Daoy (cell line): ENCODE data around the gene DYNC1I1. TPM values are rescaled to one million over a fixed set of nuclear protein-coding genes. Genes with fewer than 3 reads are reported as not detected.

Experiments
- DNase-seq: peaks from one replicate; pipeline ENCODE4 v3.0.0-alpha.2; 2015; ENCODE audit warnings: low read depth
- total RNA-seq: library from RNA; depleted of rRNA; stranded (reverse); fragments of >200 nt; shearing (Covaris generic); gene quantifications from 2 replicates; pipeline ENCODE4 v1.2.3, GENCODE V29; 2014

DYNC1I1 gene
- total RNA-seq, 1 experiment from 2014 or later: 5.0 TPM

DNA sequence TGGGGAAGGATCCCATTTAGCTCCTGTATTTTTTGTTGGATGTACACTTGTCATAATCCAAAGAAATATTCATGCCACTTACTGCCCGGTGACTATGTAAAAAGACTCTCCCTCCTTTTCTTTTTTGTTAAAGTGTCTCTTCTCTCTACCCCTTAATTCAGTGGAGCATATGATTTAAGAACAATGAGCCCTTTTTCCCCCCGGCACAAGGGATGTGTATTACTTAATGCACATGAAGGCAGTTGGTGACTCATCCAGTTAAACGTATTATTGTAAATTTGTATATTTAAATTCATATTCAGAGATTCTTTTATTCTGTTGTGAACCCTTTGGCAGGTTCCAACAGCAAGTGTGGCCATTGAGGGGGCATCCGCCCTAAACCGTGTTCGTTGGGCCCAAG lies 307.7 kb downstream of the DYNC1I1 start:
- no peak for DNase-seq

DNA sequence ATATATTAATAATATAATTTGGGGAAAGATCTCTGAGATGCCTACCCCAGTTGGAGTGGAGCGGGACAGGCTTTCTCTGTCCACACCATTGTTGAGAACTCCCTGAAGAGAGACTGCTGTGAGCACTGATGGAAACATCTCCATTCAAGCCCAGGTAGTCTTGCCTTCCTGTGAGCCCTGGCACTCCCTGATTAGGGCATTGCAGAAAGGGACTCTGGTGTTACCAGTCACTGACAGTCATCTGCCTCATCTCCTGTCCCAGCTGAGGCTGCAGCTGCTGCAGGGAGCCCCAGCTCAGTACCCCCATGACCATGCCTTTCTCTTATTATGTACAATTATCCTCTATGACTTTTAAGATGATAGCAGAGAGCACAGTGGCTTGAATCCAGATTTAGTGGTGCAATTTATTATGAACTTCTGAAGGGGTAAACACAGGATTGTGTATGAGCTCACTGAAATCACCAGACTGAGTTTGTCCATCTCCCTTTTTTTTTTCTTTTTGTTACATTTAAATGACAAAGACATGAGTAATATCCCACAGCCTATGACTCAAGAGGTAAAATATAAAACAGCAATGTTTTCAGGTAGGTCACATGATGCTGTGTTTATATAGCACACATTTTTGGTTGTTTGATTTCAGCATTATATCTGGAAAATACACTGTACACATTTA lies 312.7 kb downstream of the DYNC1I1 start:
- DNase-seq: peak; percentile 30

DNA sequence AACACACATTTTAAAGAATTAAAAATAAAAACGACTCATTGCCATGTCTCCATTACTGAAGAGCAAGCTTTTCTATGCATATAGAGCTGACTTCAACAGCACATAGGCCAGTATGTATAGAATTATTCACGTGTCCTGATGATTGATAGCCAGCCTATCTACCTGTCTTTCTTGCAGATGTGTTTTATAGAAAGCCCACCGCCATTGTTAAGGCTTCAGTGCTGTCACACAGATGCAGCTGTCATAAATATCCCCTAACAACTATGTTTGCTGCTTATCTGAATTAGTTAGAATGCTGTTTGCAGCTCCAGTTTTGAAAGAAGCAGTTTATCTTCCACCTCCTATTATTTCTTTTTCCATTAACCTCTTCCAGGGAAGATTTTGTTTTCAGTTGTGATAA lies 313.6 kb downstream of the DYNC1I1 start:
- no peak for DNase-seq

DNA sequence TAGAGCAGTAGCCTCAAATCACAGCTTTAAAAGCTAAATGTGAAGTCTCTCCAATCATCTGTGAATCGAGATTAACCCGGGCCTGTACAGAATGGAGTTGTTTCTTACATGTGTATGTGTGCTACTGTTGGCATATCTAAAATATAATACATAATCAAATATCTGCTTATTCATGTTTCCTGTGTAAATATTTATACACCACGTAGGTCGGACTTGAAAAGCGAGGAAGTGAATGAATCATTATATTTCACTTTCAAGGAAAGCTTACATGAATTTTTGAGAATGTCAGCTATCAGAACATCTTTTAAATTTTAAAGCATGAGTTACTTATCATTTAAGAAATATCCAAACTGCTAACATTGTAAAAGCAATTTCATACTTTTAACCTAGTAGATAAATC lies 316.2 kb downstream of the DYNC1I1 start:
- DNase-seq: no peak

DNA sequence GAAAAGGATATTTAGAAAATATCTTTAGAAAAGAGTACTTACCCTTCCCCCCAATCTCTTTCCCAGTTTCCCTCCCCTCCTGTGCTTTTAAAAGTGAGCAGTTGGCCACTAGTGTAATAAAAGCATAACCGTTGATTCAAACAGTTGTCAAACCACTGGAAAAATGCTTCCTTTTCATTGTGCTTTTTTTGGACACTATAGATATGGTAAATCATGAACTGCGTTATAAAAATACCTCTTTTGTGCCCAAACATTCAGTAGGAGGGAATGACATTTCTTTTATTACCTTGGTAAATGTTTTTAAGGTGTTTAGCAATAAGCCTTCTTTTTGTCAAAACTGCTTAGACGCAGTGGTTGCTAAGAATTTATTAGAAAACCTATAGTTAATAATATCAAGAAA lies 317.2 kb downstream of the DYNC1I1 start:
- DNase-seq: no peak

DNA sequence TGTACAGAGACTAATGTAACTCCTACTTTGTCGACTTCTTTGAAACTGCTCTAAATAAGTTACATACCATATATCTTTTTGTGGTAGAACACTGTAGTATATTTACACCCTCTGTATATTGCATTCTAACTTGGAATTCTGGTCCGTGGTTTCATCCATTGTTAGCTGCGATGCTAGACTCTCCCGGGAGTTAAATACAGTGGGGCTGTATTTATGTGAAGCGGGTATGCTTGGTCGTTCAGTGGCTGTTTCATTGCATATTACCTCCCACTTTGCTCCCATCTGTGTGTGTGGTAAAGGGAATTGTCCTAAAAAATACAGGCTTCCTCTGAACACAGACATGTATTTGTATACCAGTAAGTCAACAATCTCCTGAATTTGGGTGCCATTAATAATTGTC lies 318.4 kb downstream of the DYNC1I1 start:
- no peak for DNase-seq

DNA sequence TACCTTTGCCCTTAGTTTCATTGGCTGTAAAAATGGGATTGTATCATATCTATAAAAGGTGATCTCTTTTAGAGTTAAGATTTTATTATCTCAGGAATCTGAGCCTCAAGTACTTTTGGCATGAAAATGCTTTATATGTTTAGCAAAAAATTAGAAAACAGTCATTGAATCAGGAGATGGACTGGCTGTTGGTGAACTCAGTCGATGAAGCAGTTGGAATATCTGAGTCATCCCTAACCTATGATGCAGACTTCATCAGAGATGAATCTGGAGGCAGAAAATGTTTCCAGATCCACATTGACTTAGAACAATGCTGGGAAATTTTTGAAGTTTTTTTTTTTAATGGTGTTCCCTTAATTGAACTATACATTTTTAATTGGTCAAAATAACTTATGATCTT lies 321.1 kb downstream of the DYNC1I1 start:
- DNase-seq: peak; percentile 36

DNA sequence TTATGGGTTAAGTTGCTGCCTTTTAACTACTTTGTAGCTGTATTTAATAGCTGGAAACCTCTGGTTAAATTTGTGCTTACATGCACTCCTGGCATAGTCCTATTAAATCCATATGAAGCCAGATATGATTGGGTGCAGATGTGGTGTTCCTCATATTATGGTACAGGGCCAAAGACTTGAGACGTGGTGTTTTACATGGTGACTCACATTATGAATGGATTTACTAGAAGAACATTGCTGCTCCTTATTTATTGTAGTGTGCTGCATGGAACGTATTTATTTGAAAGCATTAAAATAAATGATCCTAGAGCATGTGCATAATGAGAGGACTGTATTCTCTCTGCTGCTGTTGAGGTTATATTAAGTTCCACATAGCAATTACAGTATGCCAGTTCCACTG lies 325.5 kb downstream of the DYNC1I1 start:
- DNase-seq: no peak

DNA sequence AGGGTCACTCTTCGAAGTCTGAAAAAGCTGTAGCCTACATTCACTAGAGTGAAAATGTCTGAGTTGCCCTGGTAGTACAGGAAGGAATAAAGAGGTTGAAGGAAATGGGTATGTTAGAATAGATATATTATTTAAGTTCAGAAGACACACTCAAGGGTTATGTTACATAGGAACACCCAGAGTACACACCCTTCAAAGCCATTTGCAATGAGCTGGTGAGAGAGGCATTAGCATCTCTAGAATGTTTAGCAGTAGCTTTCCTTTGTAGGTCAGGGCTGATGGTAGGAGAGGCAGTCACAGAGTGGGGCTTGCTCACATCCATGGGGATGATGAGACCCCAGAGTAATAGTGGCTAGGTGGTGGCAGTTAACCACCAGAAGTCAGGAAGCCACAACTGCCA lies 328.4 kb downstream of the DYNC1I1 start:
- DNase-seq: no peak

DNA sequence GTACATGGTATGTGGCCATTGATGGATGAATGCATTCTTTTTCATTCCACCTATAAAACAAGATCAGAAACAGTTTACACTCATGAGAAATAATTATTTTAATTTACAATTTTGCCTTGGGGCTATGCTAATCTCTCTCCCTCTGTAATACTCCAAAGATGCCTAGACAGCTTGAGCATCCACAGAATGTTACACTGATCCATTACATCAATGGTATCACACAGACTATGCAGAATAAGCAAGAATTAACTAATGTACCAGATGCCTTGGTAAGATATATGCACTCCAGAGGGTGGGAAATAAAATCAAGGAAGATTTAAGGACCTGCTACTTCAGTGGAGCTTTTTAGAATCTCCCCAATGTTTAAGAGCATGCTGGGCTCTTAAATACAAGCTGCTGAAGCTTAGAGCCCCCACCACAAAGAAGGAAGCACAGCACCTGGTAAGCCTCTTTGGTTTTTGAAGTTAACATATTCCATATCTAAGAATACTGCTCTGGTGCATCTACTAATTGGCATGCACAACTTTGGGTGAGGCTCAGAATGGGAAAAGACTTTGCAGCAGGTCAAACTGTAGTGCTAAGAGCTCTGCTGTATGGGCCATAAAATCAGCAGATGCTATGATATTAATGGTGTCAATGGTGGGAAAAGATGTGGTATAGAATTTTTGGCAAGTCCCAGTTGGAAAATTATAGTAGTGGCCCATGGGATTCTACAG lies 329.9 kb downstream of the DYNC1I1 start:
- DNase-seq: no peak

DNA sequence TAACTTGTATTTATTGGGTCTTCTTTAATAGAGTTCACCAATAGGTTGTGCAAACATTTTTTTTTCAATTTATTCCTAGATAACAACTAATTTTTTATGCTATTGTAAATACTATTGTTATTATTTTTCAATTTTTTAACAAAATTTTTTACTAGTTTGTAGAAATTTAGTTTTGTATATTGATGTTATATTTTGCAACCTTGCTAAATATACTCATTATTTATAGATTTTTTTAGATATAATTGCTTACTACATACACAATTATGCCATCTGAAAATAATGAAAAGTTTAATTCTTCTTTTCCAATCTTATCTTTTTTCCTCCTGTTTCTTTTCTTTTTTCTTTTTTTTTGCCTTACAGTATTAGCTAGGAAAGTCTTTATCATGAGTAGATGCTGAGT lies 332.6 kb downstream of the DYNC1I1 start:
- no peak for DNase-seq

DNA sequence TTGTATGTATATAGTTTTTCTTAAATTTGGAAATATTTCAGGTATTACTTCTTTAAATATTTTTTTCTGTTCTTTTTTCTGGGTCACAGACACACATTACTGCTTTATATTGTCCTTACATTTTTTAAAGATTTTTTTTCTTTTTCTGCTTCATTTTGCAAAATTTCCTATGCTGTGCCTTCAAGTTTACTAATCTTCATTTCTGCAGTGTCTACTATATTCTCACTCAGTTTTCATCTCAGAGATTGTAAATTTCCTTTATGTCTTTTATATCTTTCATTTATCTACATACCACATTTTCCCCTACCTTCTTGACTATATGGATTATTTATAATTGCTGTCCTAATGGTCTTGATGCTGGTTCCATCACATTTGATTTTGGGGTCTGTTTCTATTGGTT lies 339.1 kb downstream of the DYNC1I1 start:
- no peak for DNase-seq

DNA sequence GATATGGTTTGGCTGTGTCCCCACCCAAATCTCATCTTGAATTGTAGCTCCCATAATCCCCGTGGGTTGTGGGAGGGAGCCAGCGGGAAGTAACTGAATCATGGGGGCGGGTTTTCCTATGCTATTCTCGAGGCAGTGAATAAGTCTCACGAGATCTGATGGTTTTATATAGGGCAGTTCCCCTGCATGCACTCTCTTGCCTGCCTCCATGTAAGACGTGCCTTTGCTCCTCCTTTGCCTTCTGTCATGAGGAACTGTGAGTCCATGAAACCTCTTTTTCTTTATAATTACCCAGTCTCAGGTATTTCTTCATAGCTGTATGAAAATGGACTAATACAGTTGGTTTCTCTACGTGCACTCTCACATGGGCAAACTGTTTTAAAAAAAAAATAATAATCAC lies 341.8 kb downstream of the DYNC1I1 start:
- DNase-seq: no peak

DNA sequence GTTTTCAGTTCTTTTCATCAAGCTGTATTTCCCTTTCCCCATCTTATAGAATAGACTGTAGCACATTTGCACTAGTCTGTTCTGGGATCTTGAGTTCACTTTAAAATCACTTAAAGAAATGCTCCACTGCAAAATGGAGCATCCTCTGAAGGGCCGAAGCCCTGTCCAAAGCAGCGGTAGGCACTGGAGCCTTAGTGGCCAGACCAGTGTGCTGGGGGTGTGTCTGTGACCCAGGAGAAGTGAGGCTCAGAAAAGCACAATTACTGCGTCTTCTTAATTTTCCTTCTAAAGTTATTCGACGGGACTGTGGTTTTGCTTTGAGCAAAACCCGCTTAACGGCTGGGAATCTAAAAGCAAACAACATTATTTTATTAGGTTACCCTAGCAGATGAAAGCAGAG lies 343.8 kb downstream of the DYNC1I1 start:
- no peak for DNase-seq

DNA sequence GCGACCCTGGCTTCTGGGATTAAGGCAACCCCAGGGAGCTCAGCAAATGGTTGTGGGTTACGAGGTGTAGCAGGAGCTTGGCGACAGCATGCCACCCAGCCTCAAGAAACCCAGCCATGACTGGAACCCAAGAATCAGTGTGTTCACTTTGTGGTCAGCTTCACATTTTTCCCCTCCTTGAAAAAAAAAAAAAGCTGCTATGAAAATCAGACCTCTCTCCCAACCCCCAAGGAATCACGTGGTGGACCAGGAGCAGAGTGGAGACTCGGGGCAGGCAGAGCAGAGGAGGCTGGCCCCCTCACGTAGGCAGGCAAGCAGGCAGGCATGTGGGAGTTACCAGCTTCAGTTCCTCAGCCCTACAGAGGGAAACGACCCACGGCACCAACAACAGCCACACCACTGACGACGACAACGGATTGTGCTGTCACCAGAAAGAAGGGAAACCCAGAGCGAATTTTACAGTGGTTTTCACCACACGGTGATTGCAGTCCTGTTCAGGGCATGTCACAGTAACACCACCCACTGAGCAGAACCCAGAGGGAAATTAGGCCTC lies 346.2 kb downstream of the DYNC1I1 start:
- DNase-seq: no peak

DNA sequence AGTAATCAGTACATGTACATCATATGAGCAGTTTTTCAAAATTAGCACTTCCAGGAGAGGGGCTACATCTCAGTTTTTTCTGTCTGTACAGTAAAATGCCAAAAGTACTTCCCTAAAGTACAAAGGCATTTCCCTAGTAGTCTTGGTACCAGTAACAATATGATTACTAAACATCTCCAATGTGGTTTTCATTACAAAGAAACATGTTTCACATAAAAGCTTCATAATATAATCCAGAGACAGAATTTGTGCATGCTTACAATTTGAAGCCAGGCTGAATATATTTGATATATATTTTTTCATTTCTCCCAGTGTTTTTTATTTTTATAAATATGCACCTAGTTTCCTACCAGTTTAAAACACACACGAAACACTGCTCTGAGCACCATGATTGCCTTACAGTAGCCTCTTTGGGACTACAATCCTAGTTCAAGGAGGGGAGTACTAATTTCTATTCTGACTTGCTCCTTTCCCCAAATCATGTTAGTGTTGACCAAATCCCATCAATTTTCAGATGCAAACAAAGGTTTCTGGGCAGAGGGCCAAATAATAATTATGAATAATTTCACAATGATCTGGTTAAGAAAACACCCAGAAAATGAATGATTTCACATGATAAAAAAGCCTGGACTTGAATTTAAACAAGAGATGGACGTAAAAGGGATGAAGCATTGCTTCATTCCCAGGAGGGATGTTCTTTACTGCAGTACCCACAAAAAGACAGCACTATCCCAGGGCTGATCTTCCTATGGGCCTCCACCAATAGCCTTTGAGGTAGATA lies 348.3 kb downstream of the DYNC1I1 start:
- DNase-seq: no peak

DNA sequence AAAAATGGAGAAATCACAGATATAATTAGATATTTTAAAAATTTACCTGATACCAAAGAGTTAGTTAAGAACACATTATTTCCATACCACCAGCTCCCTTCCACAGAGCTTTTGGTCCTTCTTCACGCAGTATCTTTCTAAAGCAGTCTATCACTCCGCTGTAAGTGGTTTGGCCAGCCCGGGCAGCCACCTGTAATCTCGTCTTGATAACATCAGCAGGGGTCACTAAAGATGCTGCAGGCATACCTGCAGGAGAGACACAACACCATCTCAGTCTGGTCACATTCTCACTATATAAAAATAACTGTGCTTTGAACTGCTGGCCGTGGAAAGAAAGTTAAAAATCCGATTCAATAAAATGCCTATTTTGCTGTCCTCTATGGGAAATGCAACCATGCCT lies 349.4 kb downstream of the DYNC1I1 start:
- no peak for DNase-seq

DNA sequence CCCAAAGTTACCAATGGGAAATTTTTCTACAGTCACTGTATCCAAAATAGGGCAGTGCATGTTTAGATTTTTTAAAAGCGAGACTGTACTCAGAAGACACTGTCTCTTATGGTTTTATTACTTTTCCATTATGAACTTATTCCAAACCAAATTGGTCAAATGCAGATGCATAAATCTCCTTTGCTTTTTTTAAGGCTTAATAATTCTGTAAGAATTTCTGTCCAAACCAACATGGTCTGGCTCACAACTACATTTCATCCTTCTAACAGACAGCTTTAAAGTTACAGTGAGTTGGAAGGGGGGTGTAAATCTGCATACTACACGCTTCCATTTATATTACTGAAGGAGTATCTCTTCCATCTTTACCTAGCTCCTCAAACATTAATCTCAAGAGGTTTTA lies 350.4 kb downstream of the DYNC1I1 start:
- DNase-seq: no peak

DNA sequence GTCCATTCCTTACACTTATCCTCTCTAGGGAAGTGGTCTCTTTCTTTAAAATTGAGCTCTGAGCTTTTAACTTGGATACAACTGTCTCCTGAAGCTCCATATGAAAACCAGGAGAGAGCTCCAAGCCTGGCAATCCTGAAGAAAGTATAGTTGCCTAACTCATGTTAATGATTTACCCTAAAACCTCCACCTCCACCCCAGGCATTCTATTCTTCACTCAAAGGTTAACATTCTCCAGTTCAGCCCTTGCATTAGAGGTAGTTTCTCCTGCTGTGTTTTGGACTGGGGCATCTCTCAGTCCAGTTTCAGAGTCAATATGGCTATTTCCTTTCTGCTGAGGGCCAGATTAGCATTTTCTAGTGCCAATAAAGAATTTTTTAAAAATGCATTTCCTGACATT lies 354.0 kb downstream of the DYNC1I1 start:
- no peak for DNase-seq

DNA sequence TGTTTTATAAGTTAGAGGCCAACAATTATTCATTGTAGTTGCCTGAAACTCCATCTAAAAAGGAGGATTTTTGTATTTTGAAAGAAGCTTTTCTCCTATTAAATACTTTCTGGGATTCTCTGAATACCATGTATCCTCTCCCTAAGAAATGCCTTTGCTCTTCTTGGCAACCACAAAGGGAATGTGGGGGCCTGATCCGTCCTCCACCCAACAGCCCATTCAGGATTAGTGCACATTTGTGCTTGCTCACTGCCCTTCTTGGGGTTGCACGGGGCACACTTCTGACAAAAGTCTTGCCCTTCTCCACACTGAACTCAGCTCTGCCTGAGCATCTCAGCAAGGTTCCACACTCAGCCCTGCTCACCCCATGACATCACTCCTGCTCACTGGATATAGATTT lies 355.4 kb downstream of the DYNC1I1 start:
- no peak for DNase-seq

DNA sequence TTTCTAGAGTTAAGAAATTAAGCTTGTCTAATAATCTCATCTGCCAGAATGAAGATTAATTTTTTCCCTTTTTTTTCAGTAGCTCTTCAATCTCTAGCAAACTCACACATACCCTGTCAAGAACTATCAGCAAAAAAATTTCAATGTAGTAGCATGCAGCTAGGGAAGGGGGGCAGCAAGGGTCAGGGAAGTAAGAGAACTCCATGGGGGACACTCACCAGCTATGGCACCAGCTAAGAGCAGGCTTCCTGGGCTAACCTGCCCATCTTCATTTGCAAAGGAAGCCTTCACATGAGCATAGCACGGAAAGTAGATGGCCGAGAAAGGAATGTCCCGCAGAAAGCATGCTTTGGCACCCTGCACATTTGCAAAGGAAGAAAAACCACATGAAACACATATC lies 359.2 kb downstream of the DYNC1I1 start:
- DNase-seq: no peak

DNA sequence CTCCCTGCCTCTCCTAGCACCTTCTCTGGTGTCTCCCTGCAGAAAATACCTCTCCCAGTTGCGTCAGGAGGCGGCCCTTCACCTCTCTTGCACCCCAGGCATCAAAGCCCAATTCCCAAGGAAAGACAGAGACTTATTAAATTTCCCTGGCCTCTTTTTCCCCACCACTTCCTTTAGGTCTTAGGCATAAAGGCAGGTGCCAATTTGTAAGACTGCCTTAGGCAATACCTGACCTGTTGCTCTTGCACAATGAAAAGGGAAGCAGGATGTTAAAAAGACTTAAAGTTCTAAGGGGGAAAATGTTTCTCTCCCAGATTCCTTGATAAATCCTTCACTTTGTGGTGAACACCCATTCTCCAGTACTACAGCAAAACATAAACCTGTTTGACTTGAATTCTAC lies 362.9 kb downstream of the DYNC1I1 start:
- no peak for DNase-seq
